ENCODE measurements around the gene ELAVL3. TPM values are rescaled to one million over a fixed set of nuclear protein-coding genes. Genes with fewer than 3 reads are reported as not detected.

Gene ELAVL3
- total RNA-seq, 1 experiment from 2014 or later, result 1.2 TPM

- Histone ChIP-seq H2BK5ac (ENCODE audit: insufficient read length, low read length) (no peak overlapping the region), H3K9me3 (ENCODE audit: control insufficient read depth, low read depth, low read length) (no peaks in the 10 kb centered on the region), H2BK120ac (ENCODE audit: low read depth, low read length, poor library complexity, severe bottlenecking) (no peak overlapping the region), H2BK15ac (ENCODE audit: low read depth, low read length) (no peak overlapping the region), H4K91ac (ENCODE audit: insufficient read length, low read depth, low read length) (no peak overlapping the region), H3K56ac (ENCODE audit: insufficient read length, low read depth, low read length) (no peak overlapping the region), H3K23ac (ENCODE audit: insufficient read length, low read depth, low read length) (no peak overlapping the region), H3K4me2 (ENCODE audit: insufficient read depth, insufficient read length, low read length) (no peak overlapping the region), H4K20me1 (ENCODE audit: control insufficient read depth, insufficient read depth, insufficient read length) (no peaks in the 10 kb centered on the region), H3K4ac (ENCODE audit: low read depth, low read length) (no peak overlapping the region), H4K5ac (ENCODE audit: insufficient read length, low read depth, low read length) (no peak overlapping the region), H2AFZ (ENCODE audit: low read length) (no peak overlapping the region), H3K27me3 (ENCODE audit: insufficient read depth, low read length) (no peaks in the 10 kb centered on the region), H3K27ac (ENCODE audit: insufficient read length, low read depth, low read length) (no peak overlapping the region), H3T11ph (ENCODE audit: low read length) (no peak overlapping the region), H3K9ac (ENCODE audit: extremely low read depth, insufficient read length, low read length) (no peak overlapping the region), H3K79me1 (ENCODE audit: insufficient read depth, low read depth, low read length, poor library complexity, severe bottlenecking) (no peaks in the 10 kb centered on the region), H4K8ac (replicated peaks; ENCODE audit: insufficient read length, low read depth, low read length) (no peak overlapping the region), H3K79me2 (ENCODE audit: insufficient read depth, low read length) (0 out of 2 replicates have a peak, but pooled peaks cover 2% of the 10 kb centered on the region), H2BK20ac (ENCODE audit: low read depth, low read length, poor library complexity, severe bottlenecking) (no peak overlapping the region), H3K18ac (ENCODE audit: insufficient read length, low read depth, low read length) (no peak overlapping the region), H2BK12ac (ENCODE audit: insufficient read length, low read depth, low read length) (no peak overlapping the region), H3K23me2 (ENCODE audit: insufficient read length, low read depth, low read length, poor library complexity, severe bottlenecking) (no peaks in the 10 kb centered on the region), H2AK5ac (ENCODE audit: insufficient read length, low read length) (no peak overlapping the region), H3K14ac (ENCODE audit: insufficient read depth, low read length) (no peak overlapping the region; the same call in 1 of the 2 replicates), H3K4me1 (ENCODE audit: insufficient read depth, low read length) (no peaks in the 10 kb centered on the region)
- whole genome bisulfite sequencing (ENCODE audit: extremely low coverage, insufficient read length, low lambda C conversion rate), result no CpG with 5 or more reads among the region's 20 CpGs
- no peak for DNase-seq
- no peaks in the 10 kb centered on the region for H3K4me1 Mint-ChIP-seq
- no peaks in the 10 kb centered on the region for H3K27me3 Mint-ChIP-seq (ENCODE audit: low read depth)
- H3K4me3 Mint-ChIP-seq, result no peak overlapping the region
- no peak for TF ChIP-seq CTCF (conservative IDR thresholded peaks at IDR 0.05)
- peaks cover 0 to 24% (median 11%) of the 10 kb centered on the region in 3 experiments; a peak in 5 of 7 replicates for H3K36me3 Mint-ChIP-seq (ENCODE audit: insufficient read depth in 1 of 3, low read depth in 3 of 3)
- H3K9me3 Mint-ChIP-seq, result no peaks in the 10 kb centered on the region
- H3K27ac Mint-ChIP-seq, result peak overlapping the region in 1 of 3 experiments; percentile 55; a peak in 1 of 7 replicates
Observed at GRCh38 chr19:11513946-11514345, 33.1 kb upstream of the ELAVL3 start.
